Left forelimb (tissue), 1 donor: ENCODE data around the gene ANKRD27.
A peak's percentile ranks its signal among the peaks of the same experiment; 100 is the strongest.
"Not testable (repeated sequence)": the region's sequence is repeated elsewhere in the genome, so short reads cannot be mapped to it uniquely, and the experiment has no call there.

Experiments used
- DNase-seq: peaks from one replicate; pipeline ENCODE4 v3.0.0-alpha.2; 2018; ENCODE audit warnings: low spot score

Gene ANKRD27

DNA sequence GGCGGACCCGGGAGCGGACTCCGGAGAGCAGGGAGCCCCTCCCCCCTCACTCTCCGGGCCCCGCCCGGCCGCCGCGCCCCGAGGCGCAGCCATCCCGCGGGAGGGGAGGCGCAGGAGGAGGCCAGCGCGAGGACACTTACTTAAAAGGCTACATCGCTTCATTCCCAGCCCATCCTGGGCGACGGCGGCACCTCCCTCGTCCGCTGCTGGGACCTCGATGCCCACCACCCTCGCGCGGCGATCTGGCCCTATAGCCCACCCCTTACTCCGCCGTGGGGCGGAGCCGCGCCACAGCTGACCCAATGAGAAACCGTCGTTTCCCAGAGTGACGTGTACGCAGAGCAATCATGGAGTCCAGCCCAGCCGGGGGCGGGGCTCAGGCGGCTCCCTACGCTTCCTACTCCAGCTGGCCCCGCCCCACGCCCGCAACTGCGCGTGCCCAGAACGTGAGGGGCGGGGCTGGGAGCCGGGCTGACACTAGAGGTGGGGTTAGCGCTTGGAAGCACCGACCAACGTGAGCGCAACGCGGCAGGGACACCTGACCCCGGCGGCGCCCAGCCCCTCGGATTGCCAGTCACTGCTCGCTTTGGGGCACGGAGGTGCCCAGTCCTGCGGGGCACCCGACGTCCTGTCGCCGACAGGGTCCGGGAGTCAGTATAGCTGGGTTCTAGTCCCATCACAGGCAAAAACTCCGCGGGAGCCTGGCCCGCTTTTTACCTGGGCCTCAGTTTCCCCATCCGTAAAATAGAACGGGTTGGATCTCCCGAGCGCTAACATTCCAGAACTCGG lies at the start of gene ANKRD27:
Gene ANKRD27 (minus strand): TSS at position 250 of the 789 bp plus-strand sequence. CDS start 16,165 bp downstream, outside the sequence.
- peak; percentile 98 for DNase-seq

DNA sequence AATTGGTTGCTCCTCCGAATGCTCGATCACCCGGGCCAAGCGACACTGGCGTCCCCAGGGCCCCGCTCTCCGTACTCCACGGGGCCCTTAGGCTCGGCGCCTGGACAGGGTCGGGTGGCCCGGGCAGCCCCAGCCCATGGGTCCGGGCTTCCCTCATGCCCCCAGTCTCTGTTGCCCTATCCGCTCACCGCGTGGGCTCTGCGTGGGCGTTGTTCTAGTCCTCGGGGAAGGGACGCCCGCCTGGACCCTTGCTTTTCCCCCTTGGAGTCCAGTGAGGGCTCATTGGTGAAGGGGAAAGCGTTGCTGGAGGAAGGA lies 45.9 kb upstream of the ANKRD27 start:
- DNase-seq, result no peak

DNA sequence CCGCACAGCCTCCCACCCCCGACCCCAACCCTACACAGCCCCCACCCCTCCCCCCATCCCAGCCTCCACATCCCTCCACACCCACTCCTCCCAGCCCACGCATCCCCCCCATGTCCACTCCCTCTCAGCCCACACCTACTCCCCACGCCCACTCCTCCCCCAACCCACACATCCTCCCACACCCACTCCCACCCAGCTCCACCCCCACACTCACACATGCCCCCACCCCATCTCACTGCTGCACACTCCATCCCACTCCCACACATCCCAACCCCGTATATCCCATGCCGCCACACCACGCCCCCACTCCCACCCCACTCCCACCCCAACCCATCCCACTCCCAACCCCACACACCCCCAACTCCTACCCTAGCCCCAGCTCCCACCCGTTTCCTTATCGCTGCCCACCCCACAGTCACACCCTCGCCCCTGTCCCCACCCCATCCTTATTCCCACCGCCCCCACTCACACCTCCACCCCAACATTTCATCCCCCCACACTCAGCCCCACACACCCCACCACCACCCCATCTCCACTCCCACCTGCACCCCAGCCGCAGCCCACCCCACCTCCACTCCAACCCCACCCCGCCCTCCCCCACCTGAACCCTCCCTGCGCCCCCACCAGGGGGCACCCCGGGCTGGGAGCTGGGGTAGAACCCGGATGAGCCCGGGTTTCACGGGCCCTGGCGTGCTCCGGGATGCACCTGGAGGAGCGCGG lies 45.4 kb upstream of the ANKRD27 start:
- no peak for DNase-seq

DNA sequence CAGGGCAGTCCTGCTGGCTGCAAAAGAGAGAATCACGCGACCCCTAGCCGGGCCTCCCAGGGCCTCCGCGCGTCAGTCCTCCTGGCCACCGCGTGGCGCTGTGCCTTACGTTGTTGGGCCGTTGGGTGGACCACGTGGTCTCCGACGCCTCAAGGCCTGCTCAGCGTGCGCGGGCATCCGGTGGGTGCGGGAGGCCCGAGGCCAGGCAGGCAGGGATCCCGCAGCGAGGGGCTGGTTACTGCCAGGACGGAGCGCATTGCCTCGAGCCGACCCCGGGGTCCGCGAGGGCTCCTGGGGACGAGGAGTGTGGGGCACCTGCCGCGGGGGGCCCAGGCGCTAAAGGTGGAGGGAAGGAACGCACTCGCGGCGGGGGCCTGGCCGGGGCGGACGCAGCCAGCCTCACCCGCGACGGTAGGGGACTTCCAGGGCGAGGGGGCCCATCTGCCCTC lies 44.7 kb upstream of the ANKRD27 start, which contains the start of gene TDRD12:
Gene TDRD12 (plus strand): TSS at position 157 of the 449 bp plus-strand sequence. CDS start 306 bp downstream, outside the sequence.
- no peak for DNase-seq

DNA sequence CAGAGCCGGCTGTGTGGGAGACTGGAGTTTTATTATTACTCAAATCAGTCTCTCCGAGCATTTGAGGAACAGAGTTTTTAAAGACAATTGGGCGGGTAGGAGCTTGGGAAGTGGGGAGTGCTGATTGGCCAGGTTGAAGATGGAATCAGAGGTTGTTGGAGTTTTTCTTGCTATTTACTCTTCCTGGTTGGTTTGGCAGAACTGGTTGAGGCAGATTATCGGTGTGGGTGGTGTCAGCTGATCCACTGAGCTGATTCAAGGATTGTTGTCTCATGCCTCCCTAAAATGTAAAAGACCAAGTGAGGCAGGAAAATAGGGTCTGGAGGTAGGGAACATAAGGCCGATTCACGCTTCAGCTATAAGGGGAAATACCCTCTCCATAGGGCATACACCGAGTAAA lies 43.3 kb upstream of the ANKRD27 start:
- DNase-seq, result no peak

DNA sequence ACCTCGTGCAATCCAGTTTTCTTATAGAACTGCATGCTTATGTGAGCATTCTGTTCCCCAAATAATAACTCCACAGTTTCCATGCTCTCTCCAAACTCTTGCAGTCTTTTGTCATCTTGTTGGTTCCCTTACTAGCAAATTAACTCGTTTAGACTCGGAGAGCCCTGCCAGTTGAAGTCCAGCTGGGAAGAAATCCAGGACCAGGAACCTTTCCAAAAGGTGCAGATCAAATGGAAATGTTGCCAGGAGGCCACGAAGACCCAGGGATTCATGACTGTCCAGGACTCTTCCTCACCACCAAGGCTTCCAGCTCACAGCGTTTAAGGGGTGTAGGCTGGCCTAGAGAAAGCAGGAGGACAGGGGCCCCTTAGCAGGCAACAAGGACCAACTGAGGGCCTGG lies 42.5 kb upstream of the ANKRD27 start:
- DNase-seq, result no peak

DNA sequence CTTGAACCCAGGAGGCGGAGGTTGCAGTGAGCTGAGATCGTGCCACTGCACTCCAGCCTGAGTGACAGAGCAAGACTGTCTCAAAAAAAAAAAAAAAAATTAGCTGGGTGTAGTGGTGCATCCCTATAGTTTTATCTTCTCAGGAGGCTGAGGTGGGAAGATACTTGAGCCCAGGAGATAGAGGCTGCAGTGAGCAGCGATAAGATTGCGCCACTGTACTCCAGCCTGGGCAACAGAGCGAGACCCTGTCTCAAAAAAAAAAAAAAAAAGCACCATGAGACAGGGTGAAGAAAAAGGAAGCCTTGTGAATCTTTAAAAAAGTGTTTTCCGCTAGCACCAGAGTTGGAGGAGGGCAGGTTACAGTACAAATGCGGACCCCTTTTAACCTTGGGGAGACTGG lies 41.2 kb upstream of the ANKRD27 start:
- DNase-seq, result not testable (repeated sequence)

DNA sequence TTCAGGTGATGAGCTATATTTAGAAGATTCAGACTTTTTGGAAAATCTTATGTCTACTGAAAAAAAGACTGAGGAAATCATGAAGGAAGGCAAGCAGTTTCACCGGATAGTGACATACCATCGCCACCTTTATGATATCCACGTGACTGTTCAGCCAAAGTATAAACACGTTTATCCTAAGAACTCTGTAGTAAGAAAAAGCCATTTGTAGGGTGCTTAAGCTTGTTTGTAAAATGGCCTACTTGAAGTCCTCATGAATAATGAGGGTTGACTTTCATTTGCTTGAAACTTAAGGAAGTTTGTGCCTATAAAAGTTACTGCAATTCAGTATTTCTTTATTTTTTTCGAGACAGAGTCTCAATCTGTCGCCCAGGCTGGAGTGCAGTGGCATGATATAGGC lies 36.8 kb upstream of the ANKRD27 start:
- no peak for DNase-seq

DNA sequence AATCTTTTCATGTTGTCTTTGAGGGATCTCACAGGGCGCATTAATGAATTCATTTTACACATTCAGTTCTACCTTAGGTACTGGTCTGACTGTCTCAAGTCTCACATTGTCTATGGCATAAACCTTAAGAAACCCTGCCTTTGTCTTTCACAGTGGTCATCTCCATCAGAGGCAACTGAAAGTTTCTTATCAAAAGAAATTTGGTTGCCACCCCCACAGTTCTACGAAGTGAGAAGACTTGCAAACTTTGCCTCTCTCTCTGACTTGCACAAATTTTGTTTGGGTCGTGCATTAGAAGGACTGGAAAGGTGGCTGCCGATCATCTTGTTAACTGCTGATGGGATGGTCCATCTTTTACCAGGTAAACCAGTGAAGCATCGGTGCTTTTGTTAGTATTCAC lies 34.1 kb upstream of the ANKRD27 start:
- no peak for DNase-seq

DNA sequence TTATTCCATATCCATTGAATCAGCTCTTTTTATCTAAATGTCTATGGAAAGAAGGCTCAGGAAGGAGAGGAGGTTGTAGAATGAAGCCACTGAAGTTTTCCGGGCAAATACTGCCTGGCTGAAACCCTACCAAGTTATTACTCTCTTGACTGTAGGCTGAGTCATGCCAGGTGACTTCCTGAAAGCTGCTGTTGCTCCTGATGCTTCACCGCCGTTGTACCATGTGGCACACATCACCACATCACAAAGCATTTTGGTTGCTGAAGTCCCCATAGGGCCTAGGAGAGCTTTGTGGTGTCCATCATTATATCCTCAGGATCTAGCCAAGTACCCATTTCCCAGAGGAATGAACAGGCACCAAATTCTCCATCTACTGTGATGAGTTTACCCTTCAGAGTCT lies 33.5 kb upstream of the ANKRD27 start:
- DNase-seq, result no peak

DNA sequence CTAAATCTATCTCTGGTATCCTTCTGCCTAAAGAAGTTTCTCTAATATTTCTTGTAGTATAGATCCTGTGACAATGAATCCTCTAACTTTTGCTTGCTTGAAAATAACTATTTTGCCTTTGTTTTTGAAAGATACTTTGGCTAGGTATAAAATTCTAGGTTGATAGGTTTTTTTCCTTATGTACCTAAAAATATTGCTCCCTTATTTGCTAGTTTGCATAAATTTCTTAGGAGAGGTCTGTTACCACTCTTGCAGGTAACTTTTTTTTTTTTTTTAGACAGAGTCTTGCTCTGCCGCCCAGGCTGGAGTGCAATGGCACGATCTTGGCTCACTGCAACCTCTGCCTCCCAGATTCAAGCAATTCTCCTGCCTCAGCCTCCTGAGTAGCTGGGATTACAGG lies 29.0 kb upstream of the ANKRD27 start:
- DNase-seq, result not testable (repeated sequence)

DNA sequence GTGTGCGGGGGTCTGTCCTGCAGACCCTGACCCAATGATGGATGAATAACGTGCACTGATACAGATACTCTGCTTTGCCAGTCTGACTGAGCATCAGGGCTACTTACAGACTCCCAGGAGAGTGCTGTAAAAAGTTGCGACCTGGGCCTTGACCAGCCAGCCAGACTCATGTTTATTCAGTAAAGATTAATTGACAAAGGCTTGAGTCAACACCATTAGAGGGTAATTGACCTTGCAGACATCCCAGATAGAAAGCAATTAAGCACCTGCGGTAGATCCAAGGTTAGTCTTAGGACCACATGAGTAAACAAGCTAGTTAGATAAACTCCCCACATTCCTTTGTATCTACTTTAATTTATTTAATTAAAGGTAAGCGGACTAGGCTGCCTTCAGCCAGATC lies 27.0 kb upstream of the ANKRD27 start:
- no peak for DNase-seq

DNA sequence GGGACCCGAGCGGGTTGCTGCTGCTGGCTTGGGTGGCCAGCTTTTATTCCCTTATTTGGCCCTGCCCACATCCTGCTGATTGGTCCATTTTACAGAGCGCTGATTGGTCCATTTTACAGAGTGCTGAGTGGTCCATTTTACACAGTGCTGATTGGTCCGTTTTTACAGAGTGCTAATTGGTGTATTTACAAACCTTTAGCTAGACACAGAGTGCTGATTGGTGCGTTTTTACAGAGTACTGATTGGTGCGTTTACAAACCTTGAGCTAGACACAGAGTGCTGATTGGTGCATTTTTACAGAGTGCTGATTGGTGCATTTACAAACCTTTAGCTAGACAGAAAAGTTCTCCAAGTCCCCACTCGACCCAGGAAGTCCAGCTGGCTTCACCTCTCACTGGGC lies 25.1 kb upstream of the ANKRD27 start:
- DNase-seq, result not testable (repeated sequence)

DNA sequence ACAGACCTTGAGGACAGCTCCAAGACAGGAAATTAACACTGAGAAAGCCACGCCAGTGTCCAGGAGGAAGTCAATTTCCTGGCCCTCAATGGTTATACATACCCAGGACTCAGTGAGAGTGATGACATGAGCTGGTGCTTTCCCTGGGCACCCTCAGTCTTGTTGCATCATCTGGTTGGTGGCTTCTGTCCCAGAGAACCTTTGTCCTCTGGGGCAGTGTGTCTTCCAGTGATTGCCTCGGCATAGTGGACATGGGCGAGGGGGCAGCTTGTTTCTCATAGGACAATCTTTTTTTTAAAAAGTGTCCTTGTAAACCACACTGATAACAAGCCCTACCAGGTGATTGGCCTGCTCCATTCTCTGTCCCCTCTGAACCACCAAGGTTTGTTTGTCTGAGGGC lies 21.8 kb upstream of the ANKRD27 start:
- not testable (repeated sequence) for DNase-seq

DNA sequence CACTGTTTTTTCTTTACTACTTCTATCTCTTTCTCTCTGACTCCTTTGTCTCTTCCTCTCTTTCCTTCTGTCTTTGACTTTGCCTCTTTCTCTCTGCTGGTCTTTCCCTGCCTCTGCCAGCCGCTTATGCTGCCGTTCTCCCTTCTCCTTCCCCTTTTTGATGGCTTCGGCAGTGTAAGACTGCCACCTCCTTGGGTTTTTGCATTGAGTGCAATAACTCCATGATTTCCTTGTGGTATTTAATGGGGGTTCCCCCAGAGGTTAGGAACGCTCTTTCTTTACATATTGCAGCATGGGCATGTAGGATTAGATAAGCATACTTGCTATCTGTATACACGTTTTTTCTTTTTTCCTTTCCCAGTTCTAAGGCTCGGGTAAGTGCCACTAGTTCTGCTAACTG lies 20.5 kb upstream of the ANKRD27 start:
- DNase-seq, result not testable (repeated sequence)

DNA sequence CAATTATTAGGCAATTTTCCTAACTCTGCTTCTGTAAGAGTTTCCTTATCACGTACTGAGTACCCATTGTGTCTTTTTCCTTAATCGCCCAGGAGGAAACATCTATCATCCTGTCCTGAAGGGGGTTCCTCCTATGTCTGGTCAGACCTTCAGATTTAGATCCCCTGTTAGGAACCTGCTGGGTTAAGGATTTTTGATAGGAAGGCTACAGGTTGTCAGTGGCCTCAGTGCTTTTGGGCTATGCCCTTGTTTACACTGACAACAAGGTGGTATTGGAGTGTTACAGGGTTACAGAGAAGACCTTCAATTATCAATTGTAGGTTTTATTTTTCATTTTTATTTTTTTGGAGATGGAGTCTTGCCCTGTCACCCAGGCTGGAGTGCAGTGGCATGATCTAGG lies 19.9 kb upstream of the ANKRD27 start:
- not testable (repeated sequence) for DNase-seq

DNA sequence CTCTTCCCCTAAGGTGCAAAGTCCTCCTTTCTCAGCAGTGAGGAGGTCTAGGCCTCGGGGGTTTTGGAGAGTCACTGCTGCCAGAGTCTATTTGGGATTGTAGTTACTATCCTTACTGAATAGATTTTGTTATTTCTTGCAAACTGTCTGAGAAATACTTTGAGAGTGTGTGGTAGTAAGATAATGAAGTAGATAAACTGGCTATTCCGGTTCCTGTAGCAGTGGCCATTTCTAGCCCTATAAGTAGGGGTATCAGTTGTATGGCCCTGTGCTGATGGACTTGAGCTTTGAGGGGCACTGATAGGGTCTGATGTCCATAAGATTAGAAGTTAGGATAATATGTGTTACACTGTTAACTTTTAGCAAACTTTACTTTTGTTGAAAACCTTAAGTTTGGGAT lies 19.3 kb upstream of the ANKRD27 start:
- DNase-seq, result not testable (repeated sequence)

DNA sequence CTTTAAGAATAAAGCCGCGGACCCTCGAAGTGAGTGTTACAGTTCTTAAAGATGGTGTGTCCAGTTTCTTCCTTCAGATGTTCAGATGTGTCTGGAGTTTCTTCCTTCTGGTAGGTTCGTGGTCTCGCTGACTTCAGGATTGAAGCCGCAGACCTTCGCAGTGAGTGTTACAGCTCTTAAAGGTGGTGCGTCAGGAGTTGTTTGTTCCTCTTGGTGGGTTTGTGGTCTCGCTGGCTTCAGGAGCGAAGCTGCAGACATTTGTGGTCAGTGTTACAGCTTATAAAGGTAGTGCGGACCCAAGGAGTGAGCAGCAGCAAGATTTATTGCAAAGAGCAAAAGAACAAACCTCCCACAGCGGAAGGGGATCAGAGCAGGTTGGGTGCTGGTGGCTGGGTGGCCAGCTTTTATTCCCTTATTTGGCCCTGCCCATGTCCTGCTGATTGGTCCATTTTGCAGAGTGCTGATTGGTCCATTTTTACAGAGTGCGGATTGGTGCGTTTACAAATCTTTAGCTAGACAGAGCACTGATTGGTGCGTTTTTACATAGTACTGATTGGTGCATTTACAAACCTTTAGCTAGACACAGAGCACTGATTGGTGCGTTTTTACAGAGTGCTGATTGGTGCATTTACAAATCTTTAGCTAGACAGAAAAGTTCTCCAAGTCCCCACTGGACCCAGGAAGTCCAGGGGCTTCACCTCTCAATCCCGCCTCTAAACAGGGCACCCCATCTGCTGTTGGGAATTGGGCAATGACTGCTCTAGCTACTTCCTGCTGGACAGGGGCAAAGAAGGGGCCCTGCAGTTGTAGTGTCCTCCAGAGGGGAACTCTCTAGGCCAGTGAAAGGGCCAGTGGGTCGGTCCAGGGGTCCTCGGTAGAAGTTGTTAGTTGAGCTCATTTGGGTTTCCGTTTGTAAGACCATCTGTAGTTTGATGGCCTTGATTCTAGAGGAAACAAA lies 18.4 kb upstream of the ANKRD27 start:
- not testable (repeated sequence) for DNase-seq

DNA sequence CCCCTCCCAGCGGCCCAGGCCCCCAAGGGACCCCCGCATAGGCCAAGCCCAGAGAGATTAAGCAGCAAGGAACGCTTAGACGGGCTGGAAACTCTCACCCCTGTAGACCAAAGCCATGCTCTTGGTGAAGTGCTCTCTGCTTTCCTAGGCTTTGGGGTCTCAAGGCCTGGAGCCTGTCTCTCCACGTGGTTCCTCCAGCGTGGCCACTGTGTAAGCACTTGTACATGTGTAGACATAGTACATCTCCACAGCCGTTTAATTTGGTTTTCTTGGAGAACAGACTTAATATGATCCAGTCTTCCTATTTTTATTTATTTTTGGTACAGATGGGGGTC lies 17.7 kb upstream of the ANKRD27 start:
- no peak for DNase-seq

DNA sequence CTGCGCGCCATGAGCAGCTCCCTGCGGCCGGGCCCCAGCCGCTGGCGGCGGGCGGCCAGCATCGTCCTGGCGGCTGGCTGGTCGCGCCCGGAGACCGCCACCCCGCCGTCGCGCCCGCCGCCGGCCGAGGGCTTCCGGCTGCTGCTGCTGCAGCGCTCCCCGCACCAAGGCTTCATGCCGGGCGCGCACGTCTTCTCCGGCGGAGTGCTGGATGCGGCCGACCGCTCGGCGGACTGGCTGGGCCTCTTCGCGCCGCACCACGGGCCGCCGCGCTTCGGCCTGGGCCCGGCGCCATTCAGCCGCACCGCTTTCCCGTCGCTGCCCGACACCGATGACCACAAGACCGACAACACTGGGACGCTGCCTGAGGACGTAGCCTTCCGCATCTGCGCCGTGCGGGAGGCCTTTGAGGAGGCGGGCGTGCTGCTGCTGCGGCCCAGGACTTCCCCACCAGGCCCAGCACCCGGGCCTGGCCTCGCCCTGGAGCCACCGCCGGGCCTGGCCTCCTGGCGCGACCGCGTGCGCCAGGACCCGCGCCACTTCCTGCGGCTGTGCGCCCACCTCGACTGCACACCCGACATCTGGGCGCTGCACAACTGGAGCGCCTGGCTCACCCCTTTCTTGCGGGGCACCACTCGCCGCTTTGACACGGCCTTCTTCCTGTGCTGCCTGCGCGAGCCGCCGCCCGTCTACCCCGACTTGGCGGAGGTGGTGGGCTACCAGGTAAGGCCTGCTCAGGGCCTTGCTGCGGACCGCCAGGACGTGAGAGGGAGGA lies 17.2 kb upstream of the ANKRD27 start:
- DNase-seq, result peak; percentile 80

DNA sequence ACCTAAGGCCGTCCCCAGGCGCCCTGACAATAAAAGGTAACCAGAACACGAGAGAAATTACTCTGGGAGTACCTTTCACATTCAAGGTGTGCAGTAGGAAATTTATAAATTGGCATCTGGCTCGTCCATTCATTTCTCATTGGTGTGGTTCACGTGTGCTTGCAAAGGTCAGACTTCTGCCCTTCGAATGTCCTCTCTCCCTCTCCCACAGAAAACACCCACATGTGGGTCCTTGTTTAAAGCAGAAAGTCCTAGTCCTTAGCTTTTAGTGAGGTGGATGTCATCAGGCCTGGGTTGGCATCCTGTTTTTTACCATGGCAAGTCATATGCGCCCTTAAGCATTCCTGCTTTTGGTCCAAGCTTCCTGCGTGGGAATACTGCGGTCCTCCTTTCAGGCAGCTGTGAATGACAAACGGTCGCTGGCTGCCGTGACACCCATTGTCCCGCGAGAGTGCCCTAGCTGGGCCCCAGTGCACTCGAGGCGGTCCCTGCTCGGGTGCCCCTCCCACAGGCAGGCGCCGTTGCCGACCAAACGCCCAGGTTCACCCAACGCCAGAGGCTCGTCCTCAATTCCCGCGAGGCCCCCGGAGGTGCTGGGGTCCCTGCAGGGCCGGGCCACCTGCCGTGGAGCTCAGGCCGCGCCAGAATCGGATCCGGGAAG lies 16.4 kb upstream of the ANKRD27 start, which contains the start of gene NUDT19:
Gene NUDT19 (plus strand): TSS at position 531 of the 661 bp plus-strand sequence. CDS start 140 bp downstream, outside the sequence.
- peak; percentile 82 for DNase-seq
